K562 (cell line): Measurements from ENCODE around the gene PPOX. TPM values are rescaled to one million over a fixed set of nuclear protein-coding genes. Genes with fewer than 3 reads are reported as not detected.

Source experiments
- ASH1L ChIP-seq: fragments of 450-650 bp; IDR thresholded peaks from 2 replicates; pipeline ENCODE4 v1.6.1; 2018; ENCODE audit warnings: borderline replicate concordance, mild to moderate bottlenecking, low read depth; ENCODE audit not compliant: partially characterized antibody
- BCOR ChIP-seq: fragments of 450-650 bp; IDR thresholded peaks from 2 replicates; pipeline ENCODE4 v1.6.1; 2016
- CBFA2T3 ChIP-seq: fragments of 450-650 bp; IDR thresholded peaks from 2 replicates; pipeline ENCODE4 v1.6.1; 2017
- DIDO1 ChIP-seq: fragments of 450-650 bp; IDR thresholded peaks from 2 replicates; pipeline ENCODE4 v1.6.1; 2016; ENCODE audit warnings: low read depth, missing biosample characterization, missing genetic modification characterization
- FOXP1 ChIP-seq: sonication (generic); formaldehyde crosslinking; IDR thresholded peaks from 2 replicates; pipeline ENCODE4 v1.8.0; 2022; ENCODE audit warnings: mild to moderate bottlenecking, missing genetic modification reagents
- HNRNPUL1 ChIP-seq: fragments of 200-400 bp; formaldehyde crosslinking; IDR thresholded peaks from 2 replicates; pipeline ENCODE4 v1.6.1; 2017; ENCODE audit warnings: low read length
- HOXB6 ChIP-seq: fragments of 250-450 bp; sonication (Bioruptor Pico); IDR thresholded peaks from 2 replicates; pipeline ENCODE4 v1.5.1; 2022; ENCODE audit warnings: mild to moderate bottlenecking, borderline replicate concordance
- LCOR ChIP-seq: sonication (generic); formaldehyde crosslinking; IDR thresholded peaks from 2 replicates; pipeline ENCODE4 v1.8.0; 2022; ENCODE audit warnings: mild to moderate bottlenecking, missing genetic modification reagents
- LEF1 ChIP-seq: fragments of 450-650 bp; IDR thresholded peaks from 2 replicates; pipeline ENCODE4 v1.6.1; 2016; ENCODE audit warnings: mild to moderate bottlenecking
- POLR3A ChIP-seq: IDR thresholded peaks from 2 replicates; pipeline ENCODE4 v1.6.1; 2011; ENCODE audit warnings: borderline replicate concordance, mild to moderate bottlenecking, moderate library complexity; ENCODE audit not compliant: insufficient read length, insufficient read depth; ENCODE audit errors: extremely low read depth
- RBFOX2 ChIP-seq: fragments of 200-400 bp; formaldehyde crosslinking; IDR thresholded peaks from 2 replicates; pipeline ENCODE4 v1.6.1; 2017; ENCODE audit warnings: low read depth, mild to moderate bottlenecking, low read length, moderate library complexity
- TAF7 ChIP-seq: fragments of 450-650 bp; IDR thresholded peaks from 2 replicates; pipeline ENCODE4 v1.6.1; 2016; ENCODE audit warnings: missing genetic modification characterization, missing compliant biosample characterization
- TRIM24 ChIP-seq, 2 experiments: fragments of 450-650 bp; IDR thresholded peaks; 2 replicates each; pipeline ENCODE4 v1.6.1; 2016
- ZNF124 ChIP-seq: sonication (generic); formaldehyde crosslinking; IDR thresholded peaks from 2 replicates; pipeline ENCODE4 v1.8.1; 2022; ENCODE audit warnings: missing genetic modification reagents
- ZNF282 ChIP-seq: sonication (generic); formaldehyde crosslinking; IDR thresholded peaks from 2 replicates; pipeline ENCODE4 v1.8.1; 2023; ENCODE audit warnings: missing genetic modification reagents
- ZNF668 ChIP-seq: fragments of 250-450 bp; sonication (Bioruptor Pico); IDR thresholded peaks from 2 replicates; pipeline ENCODE4 v1.8.0; 2022; ENCODE audit warnings: mild to moderate bottlenecking, inconsistent platforms
- polyA plus RNA-seq, 8 experiments: library from polyadenylated mRNA; depleted of rRNA in 4 of 8; stranded (reverse) in 5 of 8; unstranded in 3 of 8; fragments of >200 nt; fragmentation: Nextera tagmentation in 2 of 8; fragmentation: Illumina TruSeq in 1 of 8; extraction: Ambion mirVana in 2 of 8; extraction: Trizol in 1 of 8; gene quantifications; 2 replicates each; pipeline versions ENCODE4 v1.2.1 to v1.2.3, GENCODE V29; 2011 to 2014; ENCODE audit warnings: inconsistent platforms in 1 of 8, missing spikeins in 1 of 8
- total RNA-seq, 7 experiments: library from RNA; depleted of rRNA in 6 of 7; stranded (reverse); fragments of >200 nt in 6 of 7; fragmentation: Illumina TruSeq in 2 of 7; extraction: Trizol in 2 of 7; gene quantifications; 2 replicates each; pipeline versions ENCODE4 v1.2.1 to v1.2.3, GENCODE V29; 2011 to 2021; ENCODE audit warnings: low replicate concordance in 1 of 7
- TF ChIP-seq, protein P1 (sequence below), 2 experiments: fragments of 450-650 bp in 1 of 2; sonication (generic) in 1 of 2; formaldehyde crosslinking in 1 of 2; IDR thresholded peaks; 2 replicates each; pipeline versions ENCODE4 v1.7.1 to v1.9.0; 2016 to 2022; ENCODE audit warnings: inconsistent platforms in 1 of 2, mild to moderate bottlenecking in 1 of 2, missing genetic modification reagents in 1 of 2
- TF ChIP-seq, protein P2 (sequence below), 2 experiments: IDR thresholded peaks; 2 replicates each; pipeline ENCODE4 v1.6.1; 2011; ENCODE audit warnings: borderline replicate concordance in 1 of 2, control low read depth in 1 of 2, low read depth in 1 of 2, low read length in 1 of 2, mild to moderate bottlenecking in 1 of 2, mixed read lengths in 1 of 2, moderate library complexity in 1 of 2; ENCODE audit not compliant: insufficient read depth in 1 of 2, insufficient read length in 1 of 2, poor library complexity in 1 of 2, severe bottlenecking in 1 of 2; ENCODE audit errors: extremely low read depth in 1 of 2

Gene PPOX
- total and polyA plus RNA-seq, 9 of the 15 experiments (the other 6 are each of a cell fraction or from before 2014, with no cell fraction given): 17.0 to 57.1 (median 38.9) TPM

DNA sequence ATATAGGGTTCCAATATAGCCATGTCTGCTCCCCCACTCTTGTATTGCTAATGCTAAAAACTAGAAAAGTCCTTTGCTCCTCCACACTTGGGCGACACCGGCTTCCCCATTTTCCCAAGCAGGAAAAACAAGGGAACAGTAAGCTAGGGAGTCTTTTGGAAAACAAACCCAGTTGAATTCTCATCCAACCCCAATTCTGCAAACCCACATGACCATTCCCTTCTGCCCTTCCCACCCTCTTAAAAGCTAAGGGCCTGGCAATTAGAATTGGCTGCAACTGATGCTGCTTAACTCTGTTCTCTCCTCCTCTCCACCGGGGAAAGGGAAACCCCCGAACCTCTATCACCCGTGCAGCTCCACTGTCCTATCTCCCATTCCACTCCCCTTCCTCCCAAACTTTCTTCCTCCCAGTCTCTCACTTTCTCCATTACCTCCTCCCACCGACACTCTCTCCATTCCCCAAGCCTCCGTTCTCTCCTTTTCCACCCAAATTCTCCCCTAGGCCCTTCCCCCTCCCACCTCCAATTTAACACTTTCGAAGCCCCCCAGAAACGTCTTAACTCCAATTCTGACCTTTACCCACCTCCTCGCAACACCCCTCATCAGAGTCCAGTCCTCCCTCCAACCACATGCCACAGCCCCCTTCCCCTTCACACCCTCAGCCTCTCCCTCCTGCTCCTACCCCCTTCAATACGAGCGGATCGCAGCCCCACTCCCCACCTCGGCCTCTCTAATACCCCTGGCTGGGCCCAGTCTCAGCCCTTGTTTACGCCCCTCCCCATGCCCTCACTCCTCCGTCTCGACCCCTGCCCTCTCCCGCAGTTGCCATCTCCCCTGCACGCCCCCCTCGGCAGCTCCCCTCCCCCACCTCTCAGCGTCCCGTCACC lies 34.5 kb upstream of the PPOX start (continued):
- TF ChIP-seq, protein P1, sequence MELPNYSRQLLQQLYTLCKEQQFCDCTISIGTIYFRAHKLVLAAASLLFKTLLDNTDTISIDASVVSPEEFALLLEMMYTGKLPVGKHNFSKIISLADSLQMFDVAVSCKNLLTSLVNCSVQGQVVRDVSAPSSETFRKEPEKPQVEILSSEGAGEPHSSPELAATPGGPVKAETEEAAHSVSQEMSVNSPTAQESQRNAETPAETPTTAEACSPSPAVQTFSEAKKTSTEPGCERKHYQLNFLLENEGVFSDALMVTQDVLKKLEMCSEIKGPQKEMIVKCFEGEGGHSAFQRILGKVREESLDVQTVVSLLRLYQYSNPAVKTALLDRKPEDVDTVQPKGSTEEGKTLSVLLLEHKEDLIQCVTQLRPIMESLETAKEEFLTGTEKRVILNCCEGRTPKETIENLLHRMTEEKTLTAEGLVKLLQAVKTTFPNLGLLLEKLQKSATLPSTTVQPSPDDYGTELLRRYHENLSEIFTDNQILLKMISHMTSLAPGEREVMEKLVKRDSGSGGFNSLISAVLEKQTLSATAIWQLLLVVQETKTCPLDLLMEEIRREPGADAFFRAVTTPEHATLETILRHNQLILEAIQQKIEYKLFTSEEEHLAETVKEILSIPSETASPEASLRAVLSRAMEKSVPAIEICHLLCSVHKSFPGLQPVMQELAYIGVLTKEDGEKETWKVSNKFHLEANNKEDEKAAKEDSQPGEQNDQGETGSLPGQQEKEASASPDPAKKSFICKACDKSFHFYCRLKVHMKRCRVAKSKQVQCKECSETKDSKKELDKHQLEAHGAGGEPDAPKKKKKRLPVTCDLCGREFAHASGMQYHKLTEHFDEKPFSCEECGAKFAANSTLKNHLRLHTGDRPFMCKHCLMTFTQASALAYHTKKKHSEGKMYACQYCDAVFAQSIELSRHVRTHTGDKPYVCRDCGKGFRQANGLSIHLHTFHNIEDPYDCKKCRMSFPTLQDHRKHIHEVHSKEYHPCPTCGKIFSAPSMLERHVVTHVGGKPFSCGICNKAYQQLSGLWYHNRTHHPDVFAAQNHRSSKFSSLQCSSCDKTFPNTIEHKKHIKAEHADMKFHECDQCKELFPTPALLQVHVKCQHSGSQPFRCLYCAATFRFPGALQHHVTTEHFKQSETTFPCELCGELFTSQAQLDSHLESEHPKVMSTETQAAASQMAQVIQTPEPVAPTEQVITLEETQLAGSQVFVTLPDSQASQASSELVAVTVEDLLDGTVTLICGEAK (IDR thresholded peaks at IDR 0.05): peak; percentile 64
- TF ChIP-seq, protein P1 (CRISPR knock-in tag; IDR thresholded peaks at IDR 0.05): no peak
- TF ChIP-seq ASH1L: peak; percentile 40
- TF ChIP-seq DIDO1 (tag): peak; percentile 51; the same call in 1 of the 2 replicates
- TF ChIP-seq BCOR: 0 out of 2 replicates have a peak, but pooled peaks have one; percentile 23
- no peak for TF ChIP-seq LEF1
- no peak for TF ChIP-seq POLR3A
- TF ChIP-seq HNRNPUL1: no peak
- TF ChIP-seq TAF7 (tag): peak; percentile 53; the same call in 1 of the 2 replicates
- TF ChIP-seq ZNF668 (CRISPR knock-in tag): no peak
- TF ChIP-seq HOXB6 (CRISPR knock-in tag): no peak
- TF ChIP-seq, protein P2, sequence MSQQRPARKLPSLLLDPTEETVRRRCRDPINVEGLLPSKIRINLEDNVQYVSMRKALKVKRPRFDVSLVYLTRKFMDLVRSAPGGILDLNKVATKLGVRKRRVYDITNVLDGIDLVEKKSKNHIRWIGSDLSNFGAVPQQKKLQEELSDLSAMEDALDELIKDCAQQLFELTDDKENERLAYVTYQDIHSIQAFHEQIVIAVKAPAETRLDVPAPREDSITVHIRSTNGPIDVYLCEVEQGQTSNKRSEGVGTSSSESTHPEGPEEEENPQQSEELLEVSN (IDR thresholded peaks at IDR 0.05; ENCODE audit: borderline replicate concordance in 1 of 2, extremely low read depth in 1 of 2, insufficient read depth in 1 of 2, insufficient read length in 1 of 2, low read depth in 1 of 2, low read length in 1 of 2, poor library complexity in 1 of 2, severe bottlenecking in 1 of 2): peak in 1 of 2 experiments; percentile 66
- peak; percentile 11; the same call in 1 of the 2 replicates for TF ChIP-seq CBFA2T3
- TF ChIP-seq ZNF124 (CRISPR knock-in tag): no peak
- no peak for TF ChIP-seq LCOR (CRISPR knock-in tag)
- TF ChIP-seq RBFOX2: no peak
- no peak for TF ChIP-seq FOXP1 (CRISPR knock-in tag)
- no peak for TF ChIP-seq ZNF282 (CRISPR knock-in tag)
- peak in 1 of 2 experiments; percentile 9; a peak in 1 of 4 replicates for TF ChIP-seq TRIM24 (IDR thresholded peaks at IDR 0.05)
